HG03280 (cell line): ENCODE results near the gene TRAPPC13.
"Not testable (repeated sequence)": the region's sequence is repeated elsewhere in the genome, so short reads cannot be mapped to it uniquely, and the experiment has no call there.

ENCODE experiments used
- ATAC-seq: cut with Tn5 transposase; IDR thresholded peaks from one replicate; pipeline ENCODE4 v1.9.1; 2021; ENCODE audit warnings: mild to moderate bottlenecking, moderate library complexity; ENCODE audit not compliant: unreplicated experiment

Gene TRAPPC13

GRCh38 chr5:65676056-65676455 is 51.2 kb downstream of the TRAPPC13 start:
- not testable (repeated sequence) for ATAC-seq

GRCh38 chr5:65682148-65682547 is 57.3 kb downstream of the TRAPPC13 start:
- no peak for ATAC-seq

GRCh38 chr5:65693121-65693520 is 68.3 kb downstream of the TRAPPC13 start:
- no peak for ATAC-seq

DNA sequence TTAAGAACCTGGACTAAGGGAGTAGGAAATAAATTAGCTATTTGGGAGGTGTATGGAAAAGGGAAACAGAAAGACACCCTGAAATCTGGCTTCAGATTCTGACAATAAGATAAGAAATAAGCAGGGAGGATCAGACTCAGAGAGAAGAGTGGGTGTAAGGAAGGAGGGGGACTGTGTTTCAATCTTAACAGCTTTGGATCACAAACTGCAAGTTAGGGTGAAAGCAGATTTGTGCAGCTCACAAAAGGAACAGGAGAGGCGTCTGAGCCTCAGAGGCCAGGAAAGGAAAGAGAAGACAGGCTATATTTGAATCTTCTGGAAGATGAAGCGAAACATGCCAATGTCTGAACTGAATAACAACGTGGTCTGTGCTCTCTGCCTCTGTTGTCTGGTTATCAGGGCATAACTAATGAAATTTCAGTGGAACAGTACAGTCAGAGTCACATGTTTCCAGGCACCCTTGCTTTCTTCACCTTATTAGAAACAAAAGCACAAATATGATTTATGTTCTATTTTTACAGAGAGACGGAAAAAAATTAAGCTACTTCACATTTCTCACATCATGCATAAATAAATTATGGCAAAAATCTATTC is 70.4 kb downstream of the TRAPPC13 start:
- ATAC-seq: no peak

- ATAC-seq: no peak
Observed at GRCh38 chr5:65695896-65696295, 71.1 kb downstream of the TRAPPC13 start.

DNA sequence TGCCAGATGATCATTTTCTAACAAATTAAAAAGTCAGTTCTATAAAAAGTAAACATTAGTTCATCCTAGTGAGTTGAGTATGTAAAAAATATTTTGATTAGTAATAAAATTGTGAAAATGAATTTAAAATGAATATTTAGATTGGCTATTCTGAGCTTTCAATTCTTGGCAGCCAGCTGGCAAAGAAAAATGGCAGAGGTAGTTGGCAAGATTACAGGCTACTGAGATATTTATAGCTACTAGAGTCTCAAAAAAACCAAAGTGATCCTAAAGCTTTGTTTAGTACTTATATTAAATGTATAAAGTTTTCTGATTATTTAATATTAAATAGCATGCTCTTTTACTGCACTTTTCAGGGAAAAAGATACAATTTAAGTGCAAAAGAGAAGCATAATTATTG is 72.1 kb downstream of the TRAPPC13 start:
- ATAC-seq: no peak

DNA sequence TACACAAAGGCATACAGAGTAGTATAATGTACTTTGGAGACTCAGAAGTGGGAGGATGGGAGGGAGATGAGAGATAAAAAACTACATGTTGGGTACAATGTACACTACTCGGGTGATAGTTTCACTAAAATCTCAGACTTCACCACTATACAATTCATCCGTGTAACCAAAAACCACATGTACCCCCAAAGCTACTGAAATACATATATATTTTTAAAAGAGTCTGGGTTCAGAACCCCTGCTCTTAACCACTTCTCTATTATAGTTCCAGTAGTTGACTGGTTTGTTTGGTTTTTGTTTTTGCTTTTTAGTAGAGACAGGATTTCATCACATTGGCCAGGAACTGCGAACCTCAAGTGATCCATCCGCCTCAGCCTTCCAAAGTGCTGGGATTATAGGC is 74.5 kb downstream of the TRAPPC13 start:
- ATAC-seq: no peak

- ATAC-seq: no peak
Observed at GRCh38 chr5:65702036-65702435, 77.2 kb downstream of the TRAPPC13 start.

DNA sequence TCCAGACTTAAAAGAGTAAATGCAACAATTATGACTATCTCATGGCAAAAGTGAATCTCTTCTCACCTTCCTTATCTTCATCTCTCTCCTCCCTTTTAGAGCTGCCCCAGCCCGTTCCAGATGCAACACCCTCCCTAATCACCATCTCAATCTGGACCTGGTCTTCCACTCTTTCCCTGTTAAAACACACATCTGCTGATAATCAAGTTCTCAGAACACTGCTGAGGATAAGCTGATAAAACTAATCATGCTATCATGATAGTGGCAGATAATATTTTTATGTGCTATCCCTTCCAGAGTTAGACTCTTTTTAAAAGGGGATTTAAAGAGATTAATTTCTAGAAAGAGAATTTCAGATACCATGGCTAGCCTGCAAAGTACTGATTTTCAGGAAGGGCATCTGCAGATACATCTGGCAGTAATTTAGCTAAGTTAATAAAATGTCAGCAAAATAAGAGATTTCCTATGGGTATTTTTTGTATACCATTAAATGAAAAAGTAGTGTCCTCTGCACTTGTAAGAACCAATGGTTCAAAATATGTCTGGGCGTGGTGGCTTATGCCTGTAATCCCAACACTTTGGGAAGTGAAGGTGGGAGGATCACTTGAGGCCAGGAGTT is 79.9 kb downstream of the TRAPPC13 start:
- no peak for ATAC-seq

- ATAC-seq: no peak
Observed at GRCh38 chr5:65707663-65708062, 82.8 kb downstream of the TRAPPC13 start.

DNA sequence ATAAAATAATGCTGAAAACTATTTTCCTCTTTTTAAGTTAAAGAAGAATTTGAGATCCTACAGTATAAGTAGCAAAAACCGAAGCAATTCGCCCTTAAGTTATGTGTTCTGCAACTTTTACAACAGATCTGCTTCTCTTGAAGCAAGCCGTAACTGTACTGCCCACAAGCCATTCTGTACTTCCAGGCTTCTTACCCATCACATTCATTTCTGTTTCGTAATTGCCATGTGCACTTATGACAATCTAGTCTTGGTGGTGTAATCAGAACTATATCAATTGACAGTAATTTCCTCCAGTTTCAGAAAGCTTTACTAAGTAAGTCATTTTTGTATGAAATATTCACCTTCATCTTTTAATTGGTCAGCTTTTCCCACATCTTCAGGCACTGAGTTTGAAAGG is 83.3 kb downstream of the TRAPPC13 start:
- no peak for ATAC-seq
